Activated gamma-delta T cell (primary cell): Measurements from ENCODE around the gene RAD1.
A peak's percentile ranks its signal among the peaks of the same experiment; 100 is the strongest.

Experiments
- DNase-seq: peaks from one replicate; lab custom pipeline; 2025; lab: John Stamatoyannopoulos, UW

RAD1 gene

DNA sequence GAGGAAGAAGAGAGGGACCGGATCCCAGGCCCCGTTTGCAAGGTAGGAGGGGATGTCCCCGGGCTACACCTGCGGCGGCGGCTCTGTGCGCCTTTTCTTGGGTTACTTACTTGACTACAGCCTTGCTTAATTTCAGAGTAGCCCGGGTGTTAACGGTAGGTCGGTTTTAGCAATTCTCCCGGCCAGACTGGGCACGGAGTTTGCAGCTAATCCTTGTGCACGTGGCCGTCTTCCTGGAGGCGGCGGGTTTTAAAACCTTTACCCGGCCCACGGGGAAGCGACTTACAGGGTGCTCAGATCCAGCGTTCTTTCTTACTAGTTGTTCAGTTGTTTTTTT is 520 bp upstream of the RAD1 start:
- DNase-seq, result no peak

DNA sequence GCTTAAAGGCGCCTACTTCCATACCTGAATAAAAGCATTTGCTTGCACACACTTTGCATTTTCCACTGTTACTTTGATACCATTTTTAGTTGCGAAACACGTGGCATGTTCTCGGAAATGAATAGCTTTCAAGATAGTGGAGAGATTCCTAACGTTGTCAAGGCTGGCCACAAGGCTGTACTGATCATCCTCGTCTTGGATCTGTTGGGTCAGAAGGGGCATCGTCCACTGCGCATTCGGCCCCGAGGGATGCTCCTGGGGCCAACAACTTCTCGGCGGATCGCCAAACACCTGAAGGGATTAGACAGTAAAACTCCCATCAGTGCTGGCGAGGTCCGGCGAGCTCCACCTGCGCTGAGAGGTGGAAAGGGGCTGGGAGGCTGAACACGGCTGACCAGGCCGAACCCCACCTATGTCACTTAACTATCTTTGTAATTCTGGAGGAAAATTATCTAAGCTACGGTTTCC is 599 bp downstream of the RAD1 start:
- peak; percentile 12 for DNase-seq

DNA sequence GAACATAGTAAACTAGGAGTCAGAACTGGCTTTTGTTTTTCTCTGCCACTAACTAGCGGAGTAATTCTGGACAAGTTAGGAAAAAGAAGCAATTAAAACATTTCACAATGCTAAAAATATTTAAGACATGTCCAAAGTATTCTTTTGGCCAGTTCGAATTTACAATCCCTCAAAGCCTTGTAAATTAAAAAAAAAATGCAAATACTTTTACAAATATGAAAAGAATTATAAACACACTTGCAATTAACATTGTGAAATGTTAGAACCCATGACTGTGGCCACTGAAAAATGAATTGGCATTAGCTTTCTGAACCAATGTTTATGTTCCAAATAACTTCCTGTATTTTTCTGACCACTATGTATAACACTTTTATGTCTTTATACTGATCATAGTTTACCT is 2.2 kb downstream of the RAD1 start:
- DNase-seq, result no peak

DNA sequence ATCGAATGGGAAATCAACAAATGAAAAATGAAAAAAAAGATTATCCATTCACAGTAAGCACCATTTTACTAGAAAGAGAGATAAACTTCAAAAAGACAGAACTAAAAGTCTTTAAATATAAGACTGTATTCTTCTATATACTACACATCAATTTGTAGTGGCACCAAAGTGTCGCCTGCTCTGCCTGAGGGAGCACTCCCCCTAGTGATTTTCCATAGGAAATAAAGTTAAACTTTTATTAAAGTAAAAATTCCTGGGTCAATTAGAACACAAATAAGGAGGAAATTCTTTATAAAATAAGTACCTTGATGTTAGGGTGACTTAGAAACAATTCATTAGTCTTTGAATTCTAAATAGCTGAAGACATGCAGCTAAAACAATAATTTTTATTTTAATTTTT is 9.7 kb downstream of the RAD1 start:
- no peak for DNase-seq

DNA sequence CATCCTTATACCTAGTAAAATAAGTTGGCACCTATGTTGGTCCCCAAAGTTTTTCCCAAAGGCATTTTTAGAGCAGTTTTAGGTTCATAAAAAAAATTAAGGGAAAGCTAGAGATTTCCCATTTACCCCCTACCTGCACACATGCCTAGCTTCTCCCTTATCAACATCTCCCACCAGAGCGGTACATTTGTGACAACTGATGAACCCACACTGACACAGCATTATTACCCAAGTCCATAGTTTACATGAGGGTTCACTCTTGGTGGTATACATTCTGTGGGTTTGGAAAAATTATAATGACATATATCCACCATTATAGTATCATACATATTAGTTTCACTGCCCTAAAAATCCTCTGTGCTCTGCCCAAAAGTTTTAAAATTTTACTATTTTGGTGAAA is 12.0 kb downstream of the RAD1 start:
- no peak for DNase-seq

DNA sequence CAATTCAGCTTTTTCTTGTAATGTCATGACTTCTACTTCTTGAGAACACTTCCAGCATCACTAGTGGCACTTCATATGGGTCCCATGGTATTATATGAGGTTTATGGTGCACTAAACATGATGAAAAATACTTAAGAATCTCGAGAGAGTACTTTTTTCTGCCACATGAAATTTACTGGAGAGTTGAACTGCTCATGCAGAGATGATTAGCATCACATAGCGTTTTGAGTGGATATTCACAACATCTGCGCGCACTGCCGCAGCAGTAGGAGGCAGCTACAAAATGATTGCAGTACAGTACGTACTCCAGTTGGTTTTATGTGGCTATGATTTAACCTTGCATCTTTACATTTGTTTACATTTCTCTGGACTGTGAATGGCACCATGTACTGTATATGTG is 14.7 kb downstream of the RAD1 start:
- DNase-seq, result no peak

DNA sequence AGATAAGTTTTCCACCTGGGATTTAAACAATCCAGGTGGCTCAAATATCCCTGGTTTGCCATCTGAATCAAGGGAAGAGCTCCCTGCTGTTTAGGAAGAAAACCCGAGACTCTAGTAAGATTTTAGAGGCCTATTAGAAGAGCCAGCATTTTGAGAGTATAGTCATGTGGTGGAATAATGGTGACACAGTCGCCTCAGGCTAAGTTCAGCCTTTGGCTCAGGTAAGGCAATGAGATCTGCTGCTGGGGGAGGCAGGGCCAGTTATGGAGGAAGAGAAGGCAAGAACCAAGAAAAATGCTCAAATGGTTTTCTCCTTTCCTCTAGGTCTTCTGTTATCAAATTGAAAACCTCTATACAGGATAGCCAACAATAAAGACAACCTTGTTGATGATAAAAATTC is 16.2 kb downstream of the RAD1 start:
- DNase-seq, result no peak

DNA sequence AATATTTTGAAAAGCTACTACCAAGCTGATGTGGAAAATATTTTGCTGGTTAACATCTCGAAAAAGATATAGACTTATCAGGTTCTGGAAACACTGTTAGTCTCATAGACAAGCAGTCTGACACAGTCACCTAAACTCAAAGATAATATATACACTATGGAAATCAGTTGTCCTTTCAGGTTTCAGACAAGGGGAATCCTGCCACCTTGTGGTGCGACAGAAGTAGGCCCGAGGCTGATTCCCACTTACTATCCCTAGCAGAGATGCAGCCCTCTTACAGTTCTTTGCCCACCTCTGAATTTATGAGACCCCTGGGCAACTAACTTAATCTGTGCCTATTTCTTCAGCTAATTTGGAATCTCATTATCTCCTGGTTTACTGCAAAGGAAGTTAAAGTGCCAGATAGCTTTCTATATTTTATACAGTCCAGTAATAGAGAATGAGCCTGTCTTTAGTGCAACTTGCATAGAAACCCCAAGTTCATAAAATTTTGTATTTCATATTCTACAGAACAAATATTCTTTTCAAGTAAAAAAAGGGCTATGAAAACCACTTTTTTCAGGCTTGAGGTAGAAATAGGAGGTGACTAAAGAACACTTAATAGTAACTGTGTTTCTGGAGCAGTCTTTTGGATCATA is 16.9 kb downstream of the RAD1 start:
- no peak for DNase-seq

DNA sequence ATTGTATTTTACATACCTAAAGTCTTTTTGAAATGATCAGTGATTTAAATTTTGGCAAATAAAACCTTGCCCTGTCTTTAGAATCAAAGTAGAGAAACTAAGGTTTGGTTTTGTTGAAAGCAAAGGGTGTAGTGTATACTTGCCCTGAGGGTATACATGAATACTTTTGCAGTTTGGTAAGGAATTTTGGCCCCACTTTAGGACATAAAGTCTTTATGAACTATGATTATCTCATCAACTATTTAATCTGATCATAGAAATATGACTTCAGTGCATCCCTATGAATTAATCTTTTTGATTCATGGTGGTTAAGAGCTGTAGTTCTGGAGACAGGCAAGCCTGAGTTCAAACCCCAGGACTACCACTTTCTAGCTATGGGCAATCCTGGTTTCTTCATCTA is 17.7 kb downstream of the RAD1 start:
- no peak for DNase-seq

DNA sequence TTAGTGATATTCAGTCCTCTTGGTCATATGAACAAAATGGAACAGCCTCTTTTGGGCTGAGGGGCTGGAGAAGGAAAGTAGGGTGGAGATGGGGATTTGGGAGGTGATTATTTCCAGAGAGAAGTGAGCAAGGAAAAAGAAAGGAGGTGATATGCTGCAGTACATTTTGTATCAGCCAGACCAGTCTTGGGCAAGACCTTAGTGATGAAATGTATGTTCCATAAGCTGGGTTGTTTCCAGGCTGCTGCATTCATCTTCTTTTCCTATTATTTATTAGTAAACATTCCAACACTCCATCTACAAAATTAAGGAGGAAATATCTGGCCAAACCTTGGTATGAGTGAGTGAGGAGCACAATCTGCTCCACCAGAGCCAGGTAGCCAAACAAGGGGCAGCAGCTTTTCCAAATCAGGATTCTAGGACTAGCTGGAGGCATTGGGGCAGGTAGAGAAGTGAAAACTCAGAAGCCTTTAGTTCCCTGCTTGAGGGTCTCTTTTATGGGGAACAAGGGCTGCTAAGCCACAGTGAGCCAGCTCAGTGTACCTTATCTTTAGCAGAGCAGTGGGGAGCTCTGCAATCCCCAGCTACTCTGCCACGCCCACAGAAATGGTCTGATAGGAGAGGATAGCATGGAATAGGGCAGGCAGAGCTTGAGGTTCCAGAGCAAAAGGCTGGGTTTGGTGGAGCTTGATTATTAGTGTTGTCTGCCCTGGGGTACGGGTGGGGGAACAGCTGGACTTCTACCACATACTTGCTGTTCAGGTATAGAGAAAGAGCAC is 19.5 kb downstream of the RAD1 start:
- no peak for DNase-seq

DNA sequence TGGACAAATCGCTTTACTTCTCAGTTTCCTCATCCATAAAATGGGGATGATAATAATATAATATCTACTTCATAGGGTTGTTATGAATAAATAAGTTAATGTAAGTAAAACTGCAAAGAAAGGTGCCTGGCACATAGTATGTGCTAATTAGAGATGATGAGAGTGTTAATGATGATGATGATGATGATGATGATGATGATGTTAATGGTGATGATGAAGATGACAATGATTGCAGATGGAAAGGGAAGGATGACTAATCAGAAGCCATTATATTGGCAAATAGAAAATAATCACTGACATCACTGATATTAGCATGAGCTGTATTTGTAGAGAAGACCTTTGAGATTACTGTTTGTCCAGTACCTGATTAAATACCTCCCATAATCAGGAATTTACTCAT is 20.6 kb downstream of the RAD1 start:
- DNase-seq, result no peak

DNA sequence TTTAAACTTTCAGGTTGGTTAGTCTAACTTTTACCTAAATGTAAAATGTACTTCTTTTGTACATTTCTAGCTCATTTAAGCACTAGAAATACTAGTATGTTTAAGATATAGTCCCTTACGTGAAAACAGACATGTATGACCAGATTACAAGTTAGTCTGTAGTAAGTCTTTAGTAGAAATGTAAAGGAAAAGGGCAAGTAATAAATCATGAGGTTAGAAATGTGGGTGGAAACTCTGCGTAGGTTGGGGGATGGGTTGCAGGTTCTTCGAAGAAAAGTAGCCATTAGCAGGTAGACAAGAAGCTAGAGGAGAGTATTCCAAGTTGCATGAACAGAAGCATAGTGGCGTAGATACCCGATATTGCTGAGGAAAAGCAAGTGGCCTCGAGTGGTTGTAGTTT is 22.9 kb downstream of the RAD1 start:
- no peak for DNase-seq

DNA sequence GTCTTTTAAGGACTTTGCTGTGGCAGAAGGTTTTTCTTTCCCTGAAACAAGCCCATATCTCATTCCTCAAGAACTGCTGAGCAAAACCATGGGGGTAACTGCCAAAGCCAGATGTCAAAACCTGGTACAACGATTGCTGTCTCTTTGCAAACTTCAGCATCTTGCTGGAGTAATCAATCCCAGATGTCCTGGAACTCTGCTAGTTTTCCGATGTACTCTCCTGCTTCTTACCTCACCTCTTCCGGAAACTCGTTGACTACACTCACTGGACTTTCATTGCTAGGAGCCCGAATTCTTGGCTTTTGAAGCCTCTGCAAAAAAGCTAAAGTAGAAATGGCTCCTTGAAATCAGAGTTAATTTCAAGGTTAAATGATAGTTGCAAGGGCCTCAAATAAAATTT is 23.3 kb downstream of the RAD1 start:
- no peak for DNase-seq

DNA sequence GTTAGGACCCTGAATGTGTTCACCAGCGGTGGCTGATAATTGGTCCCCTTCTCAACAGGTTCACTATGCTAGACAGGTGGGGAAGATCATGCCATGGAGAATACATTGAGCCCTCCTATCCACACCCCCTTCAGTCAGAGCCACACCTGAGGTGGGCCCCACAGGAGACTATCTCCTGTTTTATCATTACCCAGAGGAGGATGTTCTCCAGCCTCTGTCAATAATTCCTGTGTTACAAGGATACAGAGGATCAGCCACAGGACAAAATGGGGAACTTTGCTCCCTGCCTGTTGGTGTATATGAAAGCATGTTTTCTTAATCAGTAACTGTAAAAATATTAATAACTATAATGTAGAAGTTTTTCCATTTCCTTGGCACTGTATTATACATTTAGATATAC is 25.9 kb downstream of the RAD1 start:
- no peak for DNase-seq

DNA sequence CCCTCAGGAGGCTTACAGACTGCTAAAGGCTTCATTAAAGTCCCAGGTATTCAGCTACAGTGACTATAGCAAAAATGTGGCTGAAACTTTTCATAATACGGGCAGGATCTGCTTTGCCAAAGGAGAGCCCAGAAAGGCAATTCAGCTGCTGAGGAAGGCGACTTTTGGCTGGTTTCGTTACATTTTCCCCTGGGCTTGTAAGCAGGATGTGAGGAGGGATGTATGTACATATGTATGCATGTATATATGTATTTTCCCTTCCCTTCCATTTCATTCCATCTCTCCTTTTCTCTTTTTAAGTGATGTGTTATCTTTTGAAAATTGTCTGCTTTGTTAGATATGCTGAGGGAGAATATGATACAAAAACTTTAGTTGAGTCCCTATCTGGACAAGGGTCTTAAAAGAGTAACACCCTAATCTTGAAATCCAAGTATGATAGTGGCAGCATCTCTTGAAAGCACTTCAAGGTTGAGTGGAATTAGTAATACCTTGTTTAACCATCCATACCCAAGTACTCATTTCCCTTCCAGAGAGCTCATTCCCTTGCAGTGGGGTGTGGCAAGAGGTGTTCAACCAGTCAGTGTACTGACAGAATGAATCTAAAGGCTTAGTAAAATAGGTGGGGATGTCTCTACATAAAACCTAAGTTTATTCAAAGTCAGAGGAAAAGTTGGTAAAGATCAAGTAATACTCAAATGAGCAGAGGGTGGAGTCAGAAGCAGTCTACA is 28.7 kb downstream of the RAD1 start:
- no peak for DNase-seq

DNA sequence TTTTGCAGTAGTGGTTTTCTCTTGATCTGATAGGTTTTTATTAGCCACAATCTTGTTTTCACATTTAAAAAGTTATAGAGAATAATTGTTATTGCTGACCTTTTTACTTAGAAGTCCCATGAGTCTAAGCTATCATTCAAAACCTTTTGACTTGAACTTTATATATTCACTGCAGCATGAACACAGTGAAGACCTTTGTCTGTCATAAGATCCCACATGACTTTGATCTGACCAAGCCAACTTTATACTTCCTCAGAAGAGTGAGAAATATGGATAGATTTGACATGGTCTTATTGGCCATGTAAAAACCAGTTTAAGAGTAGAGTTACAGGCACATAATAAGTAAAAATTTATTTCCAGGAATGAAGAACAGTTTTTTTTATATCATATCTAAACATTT is 34.1 kb downstream of the RAD1 start:
- DNase-seq, result no peak

DNA sequence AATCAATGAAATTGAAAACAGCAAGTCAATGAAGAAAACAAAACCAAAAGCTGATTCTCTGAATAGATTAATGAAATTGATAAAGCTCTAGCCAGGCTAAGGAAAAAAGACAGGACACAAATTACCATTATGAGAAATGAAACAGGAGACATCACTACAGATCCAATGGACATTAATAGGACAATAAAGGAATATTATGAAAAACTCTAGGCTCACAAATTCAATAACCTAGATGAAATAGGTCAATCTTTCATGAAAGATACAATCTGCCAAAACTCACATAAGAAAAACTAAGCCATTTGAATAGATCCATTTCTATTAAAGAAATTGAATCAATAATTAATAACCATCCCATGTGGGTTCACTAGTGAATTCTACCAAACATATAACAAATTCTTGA is 39.0 kb downstream of the RAD1 start:
- no peak for DNase-seq

DNA sequence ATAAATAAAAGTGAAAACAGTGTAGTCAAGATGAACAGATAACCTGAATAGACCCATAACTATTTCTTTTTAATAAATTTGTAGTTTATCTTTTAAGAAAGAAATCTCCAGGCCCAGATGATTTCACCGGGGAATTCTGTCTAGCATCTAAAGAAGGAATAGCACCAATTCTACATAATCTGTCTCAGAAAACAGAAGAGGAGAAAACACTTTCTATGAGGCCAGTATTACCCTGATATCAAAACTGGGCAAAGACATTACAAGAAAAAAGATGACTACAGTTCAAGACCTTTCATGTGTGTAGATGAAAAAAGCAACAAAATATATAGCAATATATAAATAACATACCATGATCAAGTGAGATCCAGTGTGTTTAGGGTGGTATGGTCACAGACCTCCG is 44.9 kb downstream of the RAD1 start:
- no peak for DNase-seq

DNA sequence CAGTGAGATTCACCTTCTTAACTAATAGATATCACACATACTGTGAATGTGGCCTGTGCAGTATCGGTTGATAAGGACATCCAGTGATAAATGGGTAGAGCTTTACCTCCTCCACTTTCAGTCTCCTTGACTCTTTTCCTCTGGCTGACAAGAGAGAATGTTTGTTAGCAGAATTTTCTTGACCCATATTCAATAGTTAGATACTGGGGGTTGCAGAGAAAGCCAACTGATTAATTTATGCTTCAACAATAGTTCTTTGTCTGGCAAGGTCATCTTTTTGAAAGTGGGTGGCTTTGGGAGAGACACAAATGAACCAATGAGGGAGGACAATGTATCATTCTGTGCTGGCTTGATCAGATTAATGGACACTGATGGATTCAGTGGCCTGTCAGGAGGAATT is 46.0 kb downstream of the RAD1 start:
- no peak for DNase-seq

DNA sequence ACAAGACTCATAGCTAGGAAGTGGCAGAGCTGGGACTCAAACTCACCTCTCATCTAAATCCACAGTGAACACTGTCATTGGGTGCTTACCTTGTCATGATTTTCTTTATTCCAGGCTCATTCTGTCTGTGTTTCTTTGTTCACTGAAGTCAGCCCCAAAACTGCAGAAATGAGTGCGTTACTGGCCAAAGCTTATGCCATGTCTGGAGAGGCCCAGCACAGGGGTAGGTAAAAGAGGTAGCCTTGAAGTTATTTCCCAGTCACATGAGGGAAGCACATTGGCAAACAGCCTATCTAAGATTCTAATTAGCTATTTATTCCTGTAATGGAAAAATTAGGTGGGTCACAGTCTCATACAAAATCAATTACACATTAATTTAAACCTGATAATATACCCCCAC is 46.5 kb downstream of the RAD1 start:
- no peak for DNase-seq

DNA sequence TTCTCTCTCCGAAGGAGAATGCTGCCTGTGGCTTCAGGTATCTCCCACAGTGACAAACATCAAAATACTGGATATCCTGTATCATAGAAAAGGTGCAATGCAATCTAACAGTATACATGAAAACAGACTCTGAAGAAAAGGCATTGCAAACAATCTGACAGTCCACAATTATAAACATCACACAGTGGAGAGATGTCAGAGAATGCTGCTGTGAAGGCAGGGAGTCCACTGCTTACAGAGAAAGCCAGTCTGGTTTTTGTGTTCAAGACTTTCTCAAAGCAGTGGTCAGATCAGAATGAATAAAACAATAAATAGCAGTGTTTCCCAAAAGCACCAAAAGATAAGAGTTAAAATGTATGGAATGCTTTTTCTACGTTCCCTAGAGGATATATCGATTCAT is 47.6 kb downstream of the RAD1 start:
- no peak for DNase-seq

DNA sequence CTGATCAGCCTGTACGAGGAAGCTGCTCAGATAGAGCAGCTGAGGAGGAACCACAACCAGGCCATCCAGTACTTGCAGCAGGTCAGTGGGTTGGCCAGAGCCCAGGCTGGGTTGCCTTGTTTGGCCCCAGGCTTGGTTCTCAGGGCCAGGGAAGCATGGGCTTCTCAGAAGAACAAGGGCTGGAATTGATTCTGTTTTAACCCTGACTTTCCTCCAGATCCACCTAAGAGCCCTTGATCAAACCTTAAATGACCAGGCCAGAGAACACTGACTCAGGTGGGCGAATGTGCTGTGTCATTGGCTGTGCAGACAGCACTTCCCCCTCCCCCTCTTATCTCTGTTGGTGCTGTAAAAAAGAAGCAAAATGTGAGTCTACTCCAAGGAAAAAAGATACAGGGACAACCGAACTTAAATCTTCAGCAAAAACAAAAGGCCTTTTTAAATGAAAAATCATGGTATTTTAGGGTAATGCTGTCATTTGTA is 48.3 kb downstream of the RAD1 start:
- DNase-seq, result no peak

DNA sequence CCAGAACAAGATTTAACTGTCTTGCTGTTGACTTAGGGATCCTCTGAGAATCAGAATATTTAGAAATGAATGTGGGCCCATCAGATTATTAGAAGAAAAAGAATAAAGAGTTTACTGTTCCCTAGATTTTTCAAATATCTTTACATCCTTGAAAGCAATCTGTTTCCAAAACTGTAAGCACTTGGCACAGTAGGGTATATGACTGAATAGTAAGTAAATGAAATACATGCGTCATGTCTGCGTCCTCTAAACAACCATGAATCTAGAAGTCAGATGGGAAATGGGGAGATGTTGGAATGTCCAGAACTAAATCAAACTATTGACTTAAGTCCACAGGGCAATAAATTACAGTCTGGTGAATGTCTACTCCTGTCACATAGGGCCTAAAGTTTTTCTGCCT is 50.2 kb downstream of the RAD1 start:
- DNase-seq, result no peak
